GM11168 (cell line): ENCODE measurements around the gene DLST.

Source experiments
- in situ Hi-C: fragments of 300-500 bp; cut with MboI; formaldehyde crosslinking; loops from one replicate; pipeline ENCODE4 v1.12.0; 2022; ENCODE audit warnings: low sequenced_read_pairs; ENCODE audit not compliant: unreplicated experiment

Gene DLST

DNA sequence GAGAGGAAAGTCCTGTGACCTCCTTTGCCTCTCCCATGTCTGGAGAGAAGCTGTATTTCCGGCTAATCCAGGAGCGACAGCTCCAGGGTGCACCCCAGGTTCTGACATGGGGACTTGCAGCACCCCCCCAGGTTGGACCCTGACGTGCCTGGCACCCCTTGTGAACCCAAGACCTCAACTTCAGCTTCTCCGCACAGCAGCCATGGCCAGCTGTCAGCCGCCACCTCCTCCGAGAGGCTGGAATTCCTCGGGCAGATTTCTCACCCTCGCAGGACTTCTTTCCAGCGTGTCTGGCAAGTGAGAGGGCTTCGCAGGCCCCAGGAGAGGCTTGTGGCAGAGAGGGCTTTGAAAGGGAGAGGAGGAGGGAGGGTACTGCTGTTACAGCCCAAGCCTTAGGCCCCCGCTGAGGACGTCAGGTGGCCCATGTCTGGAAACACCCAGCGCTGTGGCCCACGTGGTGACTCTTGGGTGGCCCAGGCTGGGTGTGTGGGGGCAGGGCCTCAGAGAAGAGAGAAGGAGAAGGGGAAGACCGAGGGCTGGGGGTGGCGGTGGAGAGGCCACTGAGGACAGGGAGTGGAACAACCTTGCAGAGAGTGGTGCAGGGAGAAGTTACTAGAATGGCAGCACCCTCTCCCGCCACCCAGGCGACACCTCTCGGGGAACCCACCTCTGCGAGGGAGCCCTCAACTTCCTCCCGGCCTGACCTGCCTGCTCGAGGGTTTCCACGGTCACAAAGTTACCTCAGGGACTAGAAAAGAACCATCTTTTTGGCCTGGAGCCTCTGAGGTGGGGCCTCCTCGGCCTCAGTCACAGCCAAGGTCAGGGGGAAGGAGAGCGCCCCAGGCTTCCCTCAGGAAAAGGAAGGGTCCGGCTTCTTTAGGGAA lies 53.0 kb downstream of the DLST start:
- in situ Hi-C loops, result no loop called here

DNA sequence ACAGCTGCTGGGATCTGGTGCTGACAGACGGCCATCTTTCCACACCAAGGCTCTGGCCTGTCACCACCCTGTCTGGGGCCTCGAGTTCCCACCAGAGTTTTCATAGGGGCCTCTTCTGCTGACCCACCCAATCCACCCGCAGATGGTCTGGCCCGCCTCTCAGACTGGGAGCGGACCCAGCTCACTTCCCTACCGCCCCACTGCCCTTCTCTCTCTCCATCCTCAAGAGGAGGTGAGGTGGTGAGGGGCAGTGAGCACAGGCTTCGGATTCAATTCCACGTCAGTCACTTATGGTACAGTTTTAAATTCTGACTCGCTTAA lies 53.6 kb downstream of the DLST start:
- in situ Hi-C loops, result no loop called here

DNA sequence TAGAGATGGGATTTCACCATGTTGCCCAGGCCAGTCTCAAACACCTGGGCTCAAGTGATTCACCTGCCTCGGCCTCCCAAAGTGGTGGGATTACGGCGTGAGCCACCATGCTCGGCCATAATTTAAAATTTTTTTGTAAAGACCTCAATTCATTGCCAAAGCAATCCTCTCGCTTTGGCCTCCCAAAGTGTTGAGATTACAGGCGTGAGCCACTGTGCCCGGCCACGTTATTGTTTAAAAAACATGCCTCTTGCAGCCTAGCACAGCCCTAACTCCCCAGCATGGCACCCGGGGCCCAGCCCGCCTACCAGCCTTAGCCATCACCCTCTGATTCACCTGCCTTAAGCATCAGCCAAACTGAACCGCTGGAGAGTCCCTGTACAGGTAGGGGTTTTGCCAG lies 54.4 kb downstream of the DLST start:
- in situ Hi-C loops, result no loop called here

- in situ Hi-C loops, result no loop called here
Measured at GRCh38 chr14:74936731-74937130, 55.0 kb downstream of the DLST start.

DNA sequence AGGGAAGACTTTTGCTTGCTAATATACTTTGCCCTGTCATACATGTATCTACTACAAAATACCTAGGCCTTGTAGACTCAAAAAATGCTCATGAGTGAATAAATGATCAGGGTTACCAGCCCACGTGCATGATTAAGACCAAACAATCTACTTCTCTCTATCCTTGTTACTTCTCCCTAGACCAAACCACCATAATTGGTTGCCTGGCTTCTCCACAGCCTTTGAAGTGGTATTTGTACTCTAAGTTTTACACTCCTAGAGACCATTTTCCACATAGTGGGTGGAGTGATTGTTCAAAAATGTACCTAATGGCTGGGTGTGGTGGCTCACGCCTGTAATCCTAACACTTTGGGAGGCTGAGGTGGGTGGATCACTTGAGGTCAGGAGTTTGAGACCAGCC lies 55.5 kb downstream of the DLST start:
- in situ Hi-C loops, result no loop called here

GRCh38 chr14:74938531-74939495 lies 57.1 kb downstream of the DLST start:
- in situ Hi-C loops, result no loop called here

DNA sequence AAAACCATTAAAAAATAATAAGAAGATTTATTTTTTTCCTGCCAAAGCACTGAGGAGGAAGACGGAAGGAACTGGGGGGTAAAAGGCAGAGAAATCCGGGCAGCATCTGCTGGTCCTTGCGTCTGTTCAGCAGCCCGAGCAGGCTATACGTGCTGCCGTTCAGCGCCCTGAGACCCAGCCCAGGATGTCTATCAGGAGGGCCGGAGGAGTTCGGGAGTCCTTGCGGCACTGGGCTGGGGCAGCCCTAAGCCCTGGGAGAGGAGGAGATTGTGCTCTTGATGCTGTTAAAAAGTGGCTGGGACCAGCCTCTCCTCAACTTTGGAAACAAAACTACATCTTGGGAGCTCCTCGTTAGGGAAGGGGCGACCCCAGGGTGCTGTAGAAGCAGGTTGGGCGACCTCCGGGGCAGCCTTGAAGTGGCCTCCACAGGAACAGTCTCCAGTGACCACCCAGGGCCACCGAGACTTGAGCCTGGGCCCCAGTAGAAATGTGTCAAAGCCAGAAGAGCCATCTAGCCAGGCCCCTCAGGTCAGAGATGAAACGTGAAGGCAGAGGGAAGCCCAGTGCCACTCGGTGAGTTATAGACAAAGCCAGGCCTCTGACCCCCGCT lies 59.3 kb downstream of the DLST start:
- in situ Hi-C loops, result no loop called here

GRCh38 chr14:74941676-74942097 lies 60.0 kb downstream of the DLST start:
- in situ Hi-C loops, result no loop called here

DNA sequence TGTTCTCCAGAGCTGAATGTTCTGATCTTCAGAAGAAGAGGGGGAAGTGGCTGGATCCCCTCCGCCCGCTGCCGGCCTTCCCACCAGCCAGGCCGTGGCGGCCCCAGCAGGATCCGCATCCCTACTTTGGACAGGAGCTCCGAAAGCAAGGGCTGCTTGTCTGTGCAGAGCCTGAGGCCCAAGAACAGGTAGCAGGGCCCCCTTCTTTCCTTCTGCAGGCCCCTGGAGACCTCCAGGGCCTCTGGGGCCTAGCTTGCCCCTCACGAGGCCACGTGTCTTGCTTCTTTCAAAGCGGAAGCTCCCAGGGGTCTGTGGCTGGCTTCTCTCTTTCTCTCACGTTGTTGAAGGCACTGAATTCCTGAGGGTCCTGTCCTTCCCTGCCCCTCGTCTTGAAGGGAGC lies 60.5 kb downstream of the DLST start:
- in situ Hi-C loops, result no loop called here

DNA sequence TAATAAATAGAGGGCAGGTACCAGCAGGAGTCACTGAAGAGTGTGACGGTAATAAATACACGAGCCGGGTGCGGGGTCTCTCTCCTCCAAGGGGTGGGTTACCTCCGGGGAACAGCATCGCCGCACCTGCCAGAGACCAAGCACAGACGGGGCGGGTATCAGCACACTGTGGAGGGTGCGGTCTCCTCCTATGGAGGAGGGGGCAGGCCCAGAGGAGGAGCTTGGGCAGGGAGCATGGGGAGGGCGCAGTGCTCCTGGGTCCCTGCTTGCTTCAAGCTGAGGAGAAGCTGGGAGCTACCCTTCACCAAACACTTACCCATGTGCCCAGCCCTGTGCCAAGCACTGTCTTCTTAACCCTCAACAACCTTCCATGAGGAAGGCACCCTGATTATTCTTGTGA lies 60.9 kb downstream of the DLST start:
- in situ Hi-C loops, result no loop called here

GRCh38 chr14:74945261-74945851 lies 63.6 kb downstream of the DLST start:
- in situ Hi-C loops, result no loop called here

DNA sequence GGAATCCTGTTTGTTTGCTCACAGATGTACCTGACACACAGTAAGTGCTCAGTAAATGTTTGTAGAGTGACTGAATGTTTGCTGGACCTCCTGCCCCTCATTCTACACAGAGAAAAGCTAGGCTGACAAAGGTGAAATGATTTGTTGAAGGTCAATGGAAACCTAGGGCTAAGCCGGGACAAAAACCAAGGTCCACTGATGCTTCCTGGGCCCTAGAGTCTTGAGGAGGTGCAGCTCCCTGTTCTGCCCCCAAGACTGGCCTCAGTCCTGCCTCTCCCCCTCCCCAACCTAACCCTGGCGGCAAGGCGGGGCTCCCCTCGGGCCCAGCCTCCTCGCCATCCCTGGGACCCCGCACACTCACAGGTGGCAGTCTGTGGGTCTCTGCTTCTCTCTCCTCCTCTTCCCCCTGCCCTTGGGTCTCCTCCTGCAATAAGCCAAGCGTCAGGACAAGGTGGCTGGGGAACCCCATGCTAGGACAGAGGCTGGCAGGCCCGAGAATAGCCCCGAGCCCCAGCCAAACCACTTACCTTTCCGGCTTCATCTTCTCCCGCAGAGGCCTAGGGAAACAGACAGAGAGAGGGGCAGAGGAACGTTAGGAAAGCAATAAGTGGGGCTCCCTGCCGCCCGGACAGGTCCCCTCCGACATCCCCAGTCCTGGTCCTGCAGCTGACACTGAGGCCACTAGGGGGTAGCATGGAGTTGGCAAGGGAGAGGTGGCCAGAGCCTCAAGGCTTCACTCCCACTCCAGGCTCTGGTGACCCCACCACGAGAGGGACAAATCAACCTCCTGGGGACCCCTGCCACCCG lies 64.3 kb downstream of the DLST start:
- in situ Hi-C loops, result no loop called here

GRCh38 chr14:74946659-74947281 lies 65.1 kb downstream of the DLST start:
- in situ Hi-C loops, result no loop called here

- in situ Hi-C loops, result no loop called here
Measured at GRCh38 chr14:74947353-74948227, 65.9 kb downstream of the DLST start.

- in situ Hi-C loops, result no loop called here
Measured at GRCh38 chr14:74948228-74949175, 66.8 kb downstream of the DLST start.

DNA sequence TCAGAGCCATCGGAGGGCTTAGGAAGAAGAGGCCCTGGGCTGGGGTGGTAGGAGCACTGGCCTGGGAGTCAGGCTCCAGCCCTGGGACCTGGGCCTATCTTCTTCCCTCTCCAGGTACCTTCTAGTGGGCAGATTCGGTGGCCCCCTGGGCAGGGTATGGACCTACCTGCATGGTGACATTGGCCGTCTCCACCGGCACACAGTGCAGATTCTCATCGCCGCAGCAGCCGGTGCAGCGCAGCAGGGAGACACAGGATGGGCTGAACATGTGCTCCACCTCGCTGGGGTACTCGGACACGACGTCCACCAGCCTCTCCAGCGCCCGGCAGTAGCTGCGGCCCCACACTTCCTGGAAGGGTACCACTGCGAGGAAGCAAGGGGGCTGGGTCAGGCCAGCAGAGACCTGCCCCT lies 67.5 kb downstream of the DLST start:
- in situ Hi-C loops, result no loop called here

DNA sequence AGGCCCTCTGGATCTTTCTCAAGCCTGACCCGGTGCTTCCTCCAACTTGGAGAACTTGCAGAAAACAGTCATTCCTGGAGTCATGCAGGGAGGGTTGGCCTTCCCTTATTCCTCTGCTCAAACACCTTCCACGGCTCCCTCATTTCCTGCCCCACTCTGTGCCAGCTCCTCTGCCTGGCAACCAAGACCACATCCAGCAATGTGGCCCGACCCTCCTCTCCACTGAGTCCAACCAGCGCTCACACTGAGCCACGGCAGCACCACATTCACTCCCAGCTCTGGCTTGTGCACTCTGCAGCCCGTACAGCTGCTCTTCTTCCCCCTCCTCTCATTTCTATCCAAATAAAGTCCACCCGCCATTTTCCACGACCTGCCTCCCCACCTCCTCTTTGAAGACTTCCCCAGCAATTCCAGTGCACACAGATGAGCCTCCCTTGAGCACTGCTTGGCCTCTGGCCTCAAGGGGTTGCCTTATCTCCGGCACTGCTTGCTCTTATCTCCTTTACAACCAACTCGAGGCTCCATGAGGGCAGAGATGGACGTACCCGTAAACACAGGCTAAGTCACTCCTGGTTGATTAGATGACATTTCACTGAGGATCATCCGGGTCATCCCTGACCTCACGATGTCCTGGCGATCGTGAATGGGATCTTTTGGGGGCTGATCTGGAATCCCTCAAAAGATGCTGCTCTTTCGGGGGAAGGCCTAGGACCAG lies 68.3 kb downstream of the DLST start:
- in situ Hi-C loops, result no loop called here
